GM23338 (cell line): ENCODE data around the gene KLK5. TPM values are rescaled to one million over a fixed set of nuclear protein-coding genes. Genes with fewer than 3 reads are reported as not detected.

Experiments
- ETS1 ChIP-seq: IDR thresholded peaks from 2 replicates; pipeline ENCODE4 v1.6.1; 2016; ENCODE audit warnings: antibody characterized with exemption
- EZH2 ChIP-seq: fragments of 200-600 bp; sonication (generic); IDR thresholded peaks from one replicate; pipeline ENCODE4 v1.8.0; 2017; ENCODE audit warnings: antibody characterized with exemption, mild to moderate bottlenecking, low read depth; ENCODE audit not compliant: unreplicated experiment
- EZH2phosphoT487 ChIP-seq: fragments of 200-600 bp; sonication (generic); IDR thresholded peaks from one replicate; pipeline ENCODE4 v1.8.1; 2018; ENCODE audit warnings: antibody characterized with exemption; ENCODE audit not compliant: unreplicated experiment
- JUNB ChIP-seq: IDR thresholded peaks from one replicate; pipeline ENCODE4 v1.6.1; 2016; ENCODE audit warnings: antibody characterized with exemption; ENCODE audit not compliant: unreplicated experiment
- POLR2AphosphoS5 ChIP-seq: IDR thresholded peaks from 2 replicates; pipeline ENCODE4 v1.6.1; 2016; ENCODE audit warnings: antibody characterized with exemption, low read depth
- REST ChIP-seq: IDR thresholded peaks from one replicate; pipeline ENCODE4 v1.6.1; 2018; ENCODE audit warnings: antibody characterized with exemption; ENCODE audit not compliant: unreplicated experiment
- STAT1 ChIP-seq: IDR thresholded peaks from one replicate; pipeline ENCODE4 v1.6.1; 2016; ENCODE audit warnings: antibody characterized with exemption; ENCODE audit not compliant: unreplicated experiment
- ZNF114 ChIP-seq: fragments of 250-450 bp; sonication (Bioruptor Pico); IDR thresholded peaks from 2 replicates; pipeline ENCODE4 v1.5.0; 2020; ENCODE audit warnings: mild to moderate bottlenecking, moderate library complexity
- ZNF331 ChIP-seq: fragments of 250-450 bp; sonication (Bioruptor Pico); IDR thresholded peaks from 2 replicates; pipeline ENCODE4 v1.5.0; 2020; ENCODE audit warnings: low read depth, mild to moderate bottlenecking, moderate library complexity
- ZNF462 ChIP-seq: fragments of 250-450 bp; sonication (Bioruptor Pico); IDR thresholded peaks from 2 replicates; pipeline ENCODE4 v1.5.0; 2020; ENCODE audit warnings: mild to moderate bottlenecking, moderate library complexity
- polyA plus RNA-seq: library from polyadenylated mRNA; unstranded; fragments of >200 nt; fragmentation: Nextera tagmentation; extraction: Ambion mirVana; gene quantifications from 2 replicates; pipeline ENCODE4 v1.2.1, GENCODE V29; 2016
- total RNA-seq: library from RNA; depleted of rRNA; stranded (reverse); fragments of >200 nt; shearing (Covaris generic); gene quantifications from 2 replicates; pipeline ENCODE4 v1.2.3, GENCODE V29; 2014

The KLK5 gene
- total and polyA plus RNA-seq, 2 experiments from 2014 or later: 0.66 TPM; not detected in 1

GRCh38 chr19:50981587-50982146 lies 28.8 kb upstream of the KLK5 start (continued):
- TF ChIP-seq ZNF462 (CRISPR knock-in tag) (no peak), EZH2 (no peak), ZNF331 (no peak), EZH2phosphoT487 (no peak), REST (no peak), ETS1 (no peak), ZNF114 (CRISPR knock-in tag) (no peak), JUNB (no peak), POLR2AphosphoS5 (no peak), STAT1 (no peak)
